Measurements from ENCODE around the gene ZC3HAV1.

The ZC3HAV1 gene

GRCh38 chr7:139125657-139126056 is 16.1 kb upstream of the ZC3HAV1 start:
- no peak for TF ChIP-seq SIN3A (IDR thresholded peaks at IDR 0.05; ENCODE audit: borderline replicate concordance, insufficient read depth, low read length)
- no peak for TF ChIP-seq REST (IDR thresholded peaks at IDR 0.05; ENCODE audit: insufficient read depth in 1 of 2, low read depth in 2 of 2, low read length in 2 of 2)
- TF ChIP-seq POLR2AphosphoS5 (IDR thresholded peaks at IDR 0.05; ENCODE audit: low read depth, low read length): no peak
- no peak for TF ChIP-seq TAF1 (IDR thresholded peaks at IDR 0.05; ENCODE audit: borderline replicate concordance, insufficient read depth, low read length)
- TF ChIP-seq FOXP2 (optimal IDR thresholded peaks at IDR 0.05; ENCODE audit: borderline replicate concordance, extremely low read depth, extremely low read length, insufficient read depth): no peak

GRCh38 chr7:139124084-139124914 is 14.8 kb upstream of the ZC3HAV1 start:
- TF ChIP-seq FOXP2 (optimal IDR thresholded peaks at IDR 0.05; ENCODE audit: borderline replicate concordance, extremely low read depth, extremely low read length, insufficient read depth): no peak
- no peak for TF ChIP-seq SIN3A (IDR thresholded peaks at IDR 0.05; ENCODE audit: borderline replicate concordance, insufficient read depth, low read length)
- no peak for TF ChIP-seq TAF1 (IDR thresholded peaks at IDR 0.05; ENCODE audit: borderline replicate concordance, insufficient read depth, low read length)
- no peak for TF ChIP-seq REST (IDR thresholded peaks at IDR 0.05; ENCODE audit: insufficient read depth in 1 of 2, low read depth in 2 of 2, low read length in 2 of 2)
- no peak for TF ChIP-seq POLR2AphosphoS5 (IDR thresholded peaks at IDR 0.05; ENCODE audit: low read depth, low read length)

GRCh38 chr7:139119486-139119849 is 9.9 kb upstream of the ZC3HAV1 start:
- TF ChIP-seq REST (IDR thresholded peaks at IDR 0.05; ENCODE audit: insufficient read depth in 1 of 2, low read depth in 2 of 2, low read length in 2 of 2) (no peak), TAF1 (IDR thresholded peaks at IDR 0.05; ENCODE audit: borderline replicate concordance, insufficient read depth, low read length) (no peak), FOXP2 (optimal IDR thresholded peaks at IDR 0.05; ENCODE audit: borderline replicate concordance, extremely low read depth, extremely low read length, insufficient read depth) (no peak), POLR2AphosphoS5 (IDR thresholded peaks at IDR 0.05; ENCODE audit: low read depth, low read length) (no peak), SIN3A (IDR thresholded peaks at IDR 0.05; ENCODE audit: borderline replicate concordance, insufficient read depth, low read length) (no peak)

- no peak for TF ChIP-seq POLR2AphosphoS5 (IDR thresholded peaks at IDR 0.05; ENCODE audit: low read depth, low read length)
- no peak for TF ChIP-seq FOXP2 (optimal IDR thresholded peaks at IDR 0.05; ENCODE audit: borderline replicate concordance, extremely low read depth, extremely low read length, insufficient read depth)
- TF ChIP-seq REST (IDR thresholded peaks at IDR 0.05; ENCODE audit: insufficient read depth in 1 of 2, low read depth in 2 of 2, low read length in 2 of 2): no peak
- no peak for TF ChIP-seq SIN3A (IDR thresholded peaks at IDR 0.05; ENCODE audit: borderline replicate concordance, insufficient read depth, low read length)
- TF ChIP-seq TAF1 (IDR thresholded peaks at IDR 0.05; ENCODE audit: borderline replicate concordance, insufficient read depth, low read length): no peak
Measured at GRCh38 chr7:139118805-139119485, 9.4 kb upstream of the ZC3HAV1 start.
